ENCODE measurements around the gene MFSD12. TPM values are rescaled to one million over a fixed set of nuclear protein-coding genes. Genes with fewer than 3 reads are reported as not detected.

Gene MFSD12
- total RNA-seq, 1 donor from 2014 or later = 71.5 TPM

DNA sequence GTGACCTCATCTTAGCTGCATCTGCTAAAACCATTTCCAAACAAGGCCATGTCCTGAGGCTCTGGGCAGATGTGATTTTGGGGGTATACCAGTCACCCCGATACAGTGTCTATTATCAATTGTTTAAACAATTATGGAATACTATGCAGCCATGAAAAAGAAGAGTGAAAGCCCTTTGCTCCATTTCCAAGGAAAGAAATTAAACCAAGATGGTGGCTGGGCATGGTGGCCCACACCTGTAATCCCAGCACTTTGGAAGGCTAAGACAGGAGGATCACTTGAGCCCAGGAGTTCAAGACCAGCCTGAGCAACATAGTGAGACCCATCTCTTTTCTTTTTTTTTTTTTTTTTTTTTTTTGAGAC lies 17.6 kb downstream of the MFSD12 start:
- TF ChIP-seq, protein P1, sequence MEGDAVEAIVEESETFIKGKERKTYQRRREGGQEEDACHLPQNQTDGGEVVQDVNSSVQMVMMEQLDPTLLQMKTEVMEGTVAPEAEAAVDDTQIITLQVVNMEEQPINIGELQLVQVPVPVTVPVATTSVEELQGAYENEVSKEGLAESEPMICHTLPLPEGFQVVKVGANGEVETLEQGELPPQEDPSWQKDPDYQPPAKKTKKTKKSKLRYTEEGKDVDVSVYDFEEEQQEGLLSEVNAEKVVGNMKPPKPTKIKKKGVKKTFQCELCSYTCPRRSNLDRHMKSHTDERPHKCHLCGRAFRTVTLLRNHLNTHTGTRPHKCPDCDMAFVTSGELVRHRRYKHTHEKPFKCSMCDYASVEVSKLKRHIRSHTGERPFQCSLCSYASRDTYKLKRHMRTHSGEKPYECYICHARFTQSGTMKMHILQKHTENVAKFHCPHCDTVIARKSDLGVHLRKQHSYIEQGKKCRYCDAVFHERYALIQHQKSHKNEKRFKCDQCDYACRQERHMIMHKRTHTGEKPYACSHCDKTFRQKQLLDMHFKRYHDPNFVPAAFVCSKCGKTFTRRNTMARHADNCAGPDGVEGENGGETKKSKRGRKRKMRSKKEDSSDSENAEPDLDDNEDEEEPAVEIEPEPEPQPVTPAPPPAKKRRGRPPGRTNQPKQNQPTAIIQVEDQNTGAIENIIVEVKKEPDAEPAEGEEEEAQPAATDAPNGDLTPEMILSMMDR (IDR thresholded peaks at IDR 0.05; ENCODE audit: unreplicated experiment) = no peak
- peaks cover 4% of the 10 kb centered on the region for H3K4me1 Mint-ChIP-seq (ENCODE audit: low read depth)
- H3K27me3 Mint-ChIP-seq = no peaks in the 10 kb centered on the region
- H3K4me3 Mint-ChIP-seq (ENCODE audit: low read depth) = no peak overlapping the region
- peaks cover 6% of the 10 kb centered on the region for H3K36me3 Mint-ChIP-seq (ENCODE audit: insufficient read depth)
- H3K9me3 Mint-ChIP-seq (ENCODE audit: low read depth) = no peaks in the 10 kb centered on the region
- DNase-seq (ENCODE audit: low spot score, unreplicated experiment) = no peak
- peak overlapping the region; percentile 76 for H3K27ac Mint-ChIP-seq

DNA sequence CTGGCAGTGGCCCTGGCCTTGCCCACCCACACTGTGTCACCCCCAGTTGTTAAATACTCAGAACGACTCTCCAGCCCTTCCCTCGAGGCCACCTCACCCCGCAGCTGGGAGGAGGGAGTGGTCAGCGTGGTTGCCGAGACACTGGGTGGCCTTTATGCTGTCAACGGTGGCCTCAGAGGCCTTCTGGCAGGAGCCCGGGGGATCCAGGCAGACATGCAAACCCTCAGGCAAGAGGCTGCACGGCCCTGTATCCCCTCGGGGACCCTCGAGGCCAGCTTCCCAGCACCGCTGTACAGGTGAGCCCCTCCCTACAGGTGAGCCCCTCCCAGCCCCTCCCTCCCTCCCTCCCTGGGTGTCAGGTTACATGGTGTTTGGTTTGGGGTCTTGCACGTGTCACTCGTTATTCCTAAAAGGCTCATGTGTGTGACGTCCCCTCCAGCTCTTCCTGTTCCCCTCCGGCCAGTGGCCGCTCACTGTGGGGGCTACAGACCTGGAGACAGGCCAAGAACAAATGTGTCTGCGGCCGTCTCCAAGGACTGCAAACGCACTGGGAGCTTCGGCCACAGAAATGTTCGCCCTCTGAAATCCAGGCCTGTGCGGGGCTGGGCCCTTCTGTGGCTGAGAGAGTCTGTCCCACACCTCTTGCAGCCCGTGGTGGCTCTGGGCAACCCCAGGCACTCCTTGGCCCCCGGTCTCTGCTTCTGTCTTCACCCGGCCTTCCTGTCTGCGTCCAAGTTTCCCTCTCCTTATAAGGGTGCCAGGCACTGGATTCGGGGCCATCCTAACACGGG lies 18.2 kb downstream of the MFSD12 start, which contains the start of gene TEKTIP1:
Gene TEKTIP1, plus strand, starts transcription at position 210 of the 791 bp plus-strand sequence. Its CDS starts 4 bp downstream, at position 214.
- H3K27ac Mint-ChIP-seq = peak within 1 kb of the TSS; percentile 76
- DNase-seq (ENCODE audit: low spot score, unreplicated experiment) = no peak
- H3K4me1 Mint-ChIP-seq (ENCODE audit: low read depth) = peaks cover 4% of the 10 kb centered on the region
- no peaks in the 10 kb centered on the region for H3K27me3 Mint-ChIP-seq
- H3K4me3 Mint-ChIP-seq (ENCODE audit: low read depth) = no peak within 1 kb of the TSS
- peaks cover 10% of the 10 kb centered on the region for H3K36me3 Mint-ChIP-seq (ENCODE audit: insufficient read depth)
- TF ChIP-seq, protein P1 (IDR thresholded peaks at IDR 0.05; ENCODE audit: unreplicated experiment) = no peak
- no peaks in the 10 kb centered on the region for H3K9me3 Mint-ChIP-seq (ENCODE audit: low read depth)

DNA sequence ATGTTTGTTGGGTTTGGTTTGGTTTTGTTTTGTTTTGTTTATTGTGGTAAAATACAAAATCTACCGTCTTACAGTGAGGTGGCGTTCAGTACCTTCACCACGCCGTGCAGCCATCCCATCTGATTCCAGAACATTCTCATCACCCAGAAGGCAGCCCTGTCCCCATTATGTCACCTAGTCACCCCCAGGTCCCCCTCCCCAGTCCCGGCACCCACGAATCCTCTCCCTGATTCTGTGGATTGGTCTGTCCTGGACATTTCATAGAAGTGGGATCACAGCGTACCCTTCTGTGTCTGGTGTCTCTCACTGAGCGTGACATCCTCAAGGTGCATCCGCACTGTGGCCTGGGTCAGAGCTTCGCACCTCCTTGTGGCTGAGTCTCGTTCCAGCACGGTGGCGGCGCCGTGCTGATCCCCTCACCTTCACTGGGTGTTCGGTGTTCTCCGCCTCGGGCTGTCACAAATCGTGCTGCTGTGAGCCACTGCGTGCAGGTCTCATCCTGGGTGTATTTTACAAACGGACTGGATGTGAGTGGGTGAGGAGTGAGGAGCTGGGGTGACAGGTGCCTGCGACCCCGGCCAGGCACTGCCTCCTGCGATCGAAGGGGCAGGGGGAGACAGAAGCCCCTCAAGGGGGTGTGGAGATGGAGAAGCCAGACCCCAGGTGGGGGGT lies 19.0 kb downstream of the MFSD12 start:
- H3K9me3 Mint-ChIP-seq (ENCODE audit: low read depth) = no peaks in the 10 kb centered on the region
- H3K4me1 Mint-ChIP-seq (ENCODE audit: low read depth) = peaks cover 4% of the 10 kb centered on the region
- TF ChIP-seq, protein P1 (IDR thresholded peaks at IDR 0.05; ENCODE audit: unreplicated experiment) = no peak
- no peak overlapping the region for H3K27ac Mint-ChIP-seq
- no peaks in the 10 kb centered on the region for H3K27me3 Mint-ChIP-seq
- H3K4me3 Mint-ChIP-seq (ENCODE audit: low read depth) = no peak overlapping the region
- peaks cover 11% of the 10 kb centered on the region for H3K36me3 Mint-ChIP-seq (ENCODE audit: insufficient read depth)
- DNase-seq (ENCODE audit: low spot score, unreplicated experiment) = no peak

DNA sequence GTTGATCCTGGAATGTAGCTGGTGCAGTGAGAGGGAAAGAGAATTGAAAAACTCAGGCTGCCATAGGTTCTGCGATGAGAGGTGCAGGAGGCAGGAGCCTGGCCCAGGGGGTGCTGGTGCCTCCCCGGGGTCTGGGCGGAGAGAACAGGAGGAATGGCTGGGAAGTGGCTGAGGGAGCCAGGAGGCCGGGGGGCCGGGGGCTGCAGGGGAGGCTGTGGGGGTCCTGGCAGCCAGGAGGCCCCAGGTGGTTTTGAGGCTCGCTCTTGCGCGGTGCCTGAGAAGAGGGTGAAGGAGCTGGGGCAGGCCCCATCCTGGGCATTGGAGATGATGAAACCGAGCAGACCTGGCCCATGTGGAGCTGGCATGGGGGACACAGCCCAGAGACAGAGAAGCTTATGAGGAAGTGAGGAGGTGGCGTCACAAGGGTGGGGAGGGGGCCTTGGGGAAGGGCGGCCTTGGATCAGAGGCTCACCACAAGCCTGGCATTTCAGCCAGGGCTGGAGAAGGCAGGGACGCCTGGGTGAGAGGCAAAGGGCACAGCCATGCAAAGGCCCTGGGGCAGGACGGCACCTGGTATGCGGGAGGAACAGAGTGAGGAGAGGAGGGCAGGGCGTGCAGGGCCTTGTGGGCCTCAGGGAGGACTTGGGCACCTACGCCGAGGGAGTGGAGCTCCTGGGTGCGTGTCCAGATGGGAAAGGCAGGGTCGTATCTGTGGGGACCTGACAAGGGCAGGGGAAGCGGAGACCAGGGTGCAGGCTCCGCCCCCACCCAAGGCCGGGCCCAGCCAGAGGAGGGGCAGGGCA lies 19.7 kb downstream of the MFSD12 start:
- Mint-ChIP-seq H3K27me3 (no peaks in the 10 kb centered on the region), H3K9me3 (ENCODE audit: low read depth) (no peaks in the 10 kb centered on the region), H3K4me3 (ENCODE audit: low read depth) (no peak overlapping the region), H3K27ac (no peak overlapping the region), H3K36me3 (ENCODE audit: insufficient read depth) (peaks cover 11% of the 10 kb centered on the region), H3K4me1 (ENCODE audit: low read depth) (peaks cover 4% of the 10 kb centered on the region)
- no peak for DNase-seq (ENCODE audit: low spot score, unreplicated experiment)
- TF ChIP-seq, protein P1 (IDR thresholded peaks at IDR 0.05; ENCODE audit: unreplicated experiment) = no peak

DNA sequence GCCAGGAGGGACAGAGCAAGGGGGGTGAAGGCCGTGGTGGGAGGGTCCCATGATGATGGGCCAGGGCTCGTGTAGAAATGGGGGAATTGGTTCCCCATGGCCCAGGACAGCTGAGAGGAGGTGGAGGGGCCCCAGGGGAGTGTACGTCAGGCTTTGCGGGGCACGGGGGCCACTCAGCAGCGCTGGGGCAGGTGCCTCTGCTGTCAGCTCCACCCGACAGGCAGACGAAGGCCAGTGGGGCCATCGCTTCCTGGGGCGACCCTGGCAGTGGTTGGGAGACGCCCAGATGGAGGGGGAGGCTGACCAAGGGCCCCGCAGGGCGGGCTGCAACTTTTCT lies 20.3 kb downstream of the MFSD12 start:
- no peak for DNase-seq (ENCODE audit: low spot score, unreplicated experiment)
- Mint-ChIP-seq H3K27me3 (no peaks in the 10 kb centered on the region), H3K27ac (no peak overlapping the region), H3K9me3 (ENCODE audit: low read depth) (no peaks in the 10 kb centered on the region), H3K4me1 (ENCODE audit: low read depth) (peaks cover 4% of the 10 kb centered on the region), H3K36me3 (ENCODE audit: insufficient read depth) (peaks cover 14% of the 10 kb centered on the region), H3K4me3 (ENCODE audit: low read depth) (no peak overlapping the region)
- TF ChIP-seq, protein P1 (IDR thresholded peaks at IDR 0.05; ENCODE audit: unreplicated experiment) = no peak

Measured in progenitor cell of endocrine pancreas (in vitro differentiated cells).